ENCODE data around the gene PLA2G4F.

The PLA2G4F gene

DNA sequence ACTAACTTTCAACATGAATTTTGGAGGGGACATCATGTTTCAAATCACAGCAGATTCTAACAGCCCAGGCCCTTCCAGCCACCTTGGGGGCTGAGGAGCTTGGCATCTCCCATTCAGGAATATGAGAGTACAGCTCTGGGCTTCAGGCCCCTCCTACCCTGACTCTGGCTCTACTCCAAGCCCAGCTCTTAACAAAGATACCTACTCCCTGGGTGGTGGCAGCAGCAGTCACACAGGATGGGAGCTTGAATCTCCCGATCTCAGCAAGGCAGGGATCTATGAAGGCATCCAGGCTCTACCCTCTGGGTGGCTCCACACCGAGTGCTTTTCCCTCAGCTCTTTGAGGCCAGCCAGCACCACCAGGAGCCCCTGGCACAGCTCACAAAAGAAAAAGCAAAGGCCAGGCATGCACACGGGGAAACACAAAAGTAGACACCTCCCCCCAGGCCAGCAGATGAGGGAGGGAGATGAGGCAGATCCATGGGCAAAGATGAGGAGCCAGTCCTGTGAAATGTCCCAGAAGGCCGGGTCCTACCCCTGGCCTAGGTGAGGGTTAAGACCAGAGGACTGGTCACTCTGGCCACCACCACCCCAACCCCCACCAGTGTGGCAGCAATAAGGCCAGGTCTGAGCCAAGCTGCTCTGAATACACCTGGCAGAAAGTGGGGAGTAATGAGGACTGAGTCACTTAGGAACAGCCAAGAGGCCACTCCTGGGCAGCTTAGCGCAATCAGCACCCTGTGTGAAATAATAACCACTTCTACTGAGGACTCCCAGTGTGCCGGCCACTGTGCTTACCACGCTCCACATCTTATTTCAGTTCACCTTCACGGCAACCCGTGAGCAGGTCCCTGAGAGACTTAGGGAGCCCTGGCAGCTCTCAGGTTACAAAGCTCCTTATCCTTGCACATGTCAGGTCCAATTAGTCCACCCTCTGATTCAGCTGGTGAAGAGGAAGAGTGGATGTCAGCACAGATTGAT is 24.3 kb downstream of the PLA2G4F start:
- DNase-seq (ENCODE audit: low read depth), result no peak

GRCh38 chr15:42131006-42131405 is 25.4 kb downstream of the PLA2G4F start:
- no peak for DNase-seq (ENCODE audit: low read depth)

DNA sequence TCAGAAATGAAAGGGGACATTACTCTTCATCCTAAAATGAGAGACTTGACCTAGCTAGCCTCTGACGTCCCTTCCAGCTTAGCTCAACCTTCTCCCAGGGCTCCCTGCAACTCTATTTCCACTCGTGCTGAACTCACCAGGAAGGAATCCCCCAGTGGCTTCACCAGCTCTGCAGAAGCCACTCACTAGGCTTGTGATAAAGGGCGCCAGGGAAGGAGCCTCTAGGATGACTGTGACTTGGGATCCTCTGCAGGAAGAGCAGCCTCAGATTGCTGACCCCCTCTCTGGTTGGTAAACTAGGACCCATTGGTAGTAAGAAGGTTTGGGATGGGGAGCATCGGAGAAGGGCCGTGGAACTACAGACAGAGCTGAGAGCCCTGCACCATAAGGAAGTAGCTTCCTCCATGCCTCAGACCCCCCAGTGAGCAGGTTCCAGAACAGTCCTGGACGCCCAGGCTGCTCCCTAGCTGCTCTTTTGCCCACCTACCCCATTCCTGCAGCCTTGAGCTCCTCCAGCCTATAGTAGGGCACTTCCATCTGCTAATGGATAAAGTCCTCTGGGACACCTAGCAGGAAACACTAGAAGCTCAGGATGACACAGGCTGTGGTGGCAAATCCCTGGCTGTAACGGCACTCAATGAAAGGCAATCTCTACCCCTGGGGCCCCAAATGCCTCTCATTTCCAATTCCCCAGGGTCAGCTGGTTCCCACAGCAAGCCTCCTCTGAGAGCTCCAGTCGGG is 26.0 kb downstream of the PLA2G4F start:
- DNase-seq (ENCODE audit: low read depth), result no peak

GRCh38 chr15:42129364-42129763 is 27.1 kb downstream of the PLA2G4F start:
- no peak for DNase-seq (ENCODE audit: low read depth)

DNA sequence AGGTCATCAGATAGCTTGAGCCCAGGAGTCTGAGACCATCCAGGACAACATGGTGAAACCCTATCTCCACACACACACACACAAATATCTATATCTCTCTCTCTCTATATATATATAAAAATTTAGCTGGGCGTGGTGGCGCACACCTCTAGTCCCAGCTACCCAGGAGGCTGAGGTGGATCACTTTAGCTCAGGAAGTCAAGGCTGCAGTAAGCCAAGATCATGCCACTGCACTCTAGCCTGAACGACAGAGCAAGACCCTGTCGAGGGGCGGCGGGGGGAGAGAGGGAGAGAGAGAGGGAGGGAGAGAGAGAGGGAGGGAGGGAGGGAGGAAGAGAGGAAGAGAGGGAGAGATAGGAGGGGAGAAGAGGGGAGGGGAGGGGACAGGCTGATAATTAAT is 28.0 kb downstream of the PLA2G4F start:
- DNase-seq (ENCODE audit: low read depth), result no peak

DNA sequence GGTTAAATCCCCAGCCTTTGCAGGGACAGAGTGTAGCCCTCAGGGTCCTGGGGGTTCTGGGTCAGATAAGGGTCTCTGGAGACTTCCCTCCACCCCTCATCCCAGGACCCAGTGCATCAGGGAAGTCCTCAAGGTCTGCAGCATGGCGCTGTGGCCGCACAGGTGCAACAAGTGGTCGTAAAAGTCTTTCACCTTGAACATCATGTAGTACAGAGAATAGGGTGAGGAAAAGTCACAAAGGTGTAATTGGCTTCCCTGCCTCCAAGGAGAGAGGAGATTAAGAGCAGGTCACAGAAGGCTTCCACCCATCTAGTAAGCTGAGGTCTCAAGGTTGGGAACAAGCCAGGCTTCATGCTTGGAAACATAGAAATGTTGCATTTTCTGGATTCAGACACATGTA is 32.9 kb downstream of the PLA2G4F start:
- DNase-seq (ENCODE audit: low read depth), result no peak

GRCh38 chr15:42121682-42122081 is 34.8 kb downstream of the PLA2G4F start:
- DNase-seq (ENCODE audit: low read depth), result no peak

DNA sequence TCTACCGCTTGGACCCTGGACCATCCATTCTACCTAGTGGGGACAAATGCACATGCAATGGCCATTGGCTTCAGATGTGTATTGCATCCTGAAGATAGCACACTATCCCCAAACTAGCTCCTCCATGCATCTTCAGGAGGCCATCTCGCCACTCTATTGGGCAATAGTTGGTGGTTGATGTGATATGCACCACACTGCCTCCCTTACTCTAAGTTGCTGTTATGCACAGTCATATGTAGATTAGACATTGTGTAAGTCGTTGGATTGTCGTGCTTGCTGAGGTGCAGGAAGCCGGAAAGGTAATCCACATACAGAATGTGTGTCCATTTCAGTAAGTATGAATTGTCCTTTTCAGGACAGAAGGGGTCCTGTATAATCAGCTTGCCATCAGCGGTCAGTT is 35.4 kb downstream of the PLA2G4F start:
- DNase-seq (ENCODE audit: low read depth), result no peak

GRCh38 chr15:42120285-42120684 is 36.2 kb downstream of the PLA2G4F start:
- DNase-seq (ENCODE audit: low read depth), result no peak

DNA sequence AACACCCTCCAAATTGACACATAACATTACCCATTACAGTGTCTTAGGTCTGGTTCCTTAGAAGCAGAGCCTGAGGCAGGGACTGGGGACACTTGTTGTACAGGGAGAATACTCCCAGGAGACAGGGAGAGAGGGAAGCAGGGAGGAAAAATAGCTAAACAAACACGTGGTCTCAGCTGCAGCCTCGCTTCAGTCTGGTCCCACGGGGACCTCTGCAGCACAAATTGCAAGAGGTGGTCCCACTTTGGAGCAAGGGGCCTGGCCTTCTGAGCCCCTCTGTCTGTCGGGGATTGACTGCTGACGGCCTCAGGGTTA is 37.0 kb downstream of the PLA2G4F start:
- no peak for DNase-seq (ENCODE audit: low read depth)

DNA sequence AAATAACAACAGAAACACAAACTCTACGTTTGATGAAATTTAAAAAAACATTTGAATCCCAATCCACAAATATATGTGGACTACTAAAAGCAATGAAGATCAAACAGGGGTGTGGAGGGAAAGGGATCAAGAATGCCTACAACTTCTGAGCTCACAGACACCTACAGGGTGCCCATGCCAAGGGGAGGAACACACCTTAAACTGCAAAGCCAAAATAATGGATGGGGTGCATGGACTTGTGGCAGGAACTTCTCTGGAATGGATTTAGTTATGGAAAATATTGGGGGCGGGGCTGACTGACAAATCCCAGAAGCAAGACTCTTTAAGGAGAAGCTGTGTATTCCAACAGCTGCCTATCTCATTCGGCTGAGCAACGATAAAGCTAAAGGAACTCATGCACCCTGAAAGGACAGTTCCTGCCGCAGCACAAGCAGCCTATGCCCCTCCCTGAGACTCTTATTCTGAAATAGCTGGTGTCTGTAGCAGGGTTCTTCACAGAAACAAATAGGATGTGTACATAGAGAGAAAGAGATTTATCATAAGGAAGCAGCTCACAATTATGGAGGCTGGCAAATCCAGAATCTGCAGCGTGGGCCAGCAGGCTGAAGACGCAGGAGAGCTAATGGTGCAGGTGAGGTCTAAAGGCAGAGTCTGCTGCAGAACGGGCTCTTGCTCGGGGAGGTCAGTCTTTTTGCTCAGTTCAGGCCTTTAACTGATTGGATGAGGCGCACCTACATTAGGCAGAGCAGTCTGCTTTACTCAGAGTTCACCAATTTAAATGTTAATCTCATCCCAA is 37.6 kb downstream of the PLA2G4F start:
- no peak for DNase-seq (ENCODE audit: low read depth)

DNA sequence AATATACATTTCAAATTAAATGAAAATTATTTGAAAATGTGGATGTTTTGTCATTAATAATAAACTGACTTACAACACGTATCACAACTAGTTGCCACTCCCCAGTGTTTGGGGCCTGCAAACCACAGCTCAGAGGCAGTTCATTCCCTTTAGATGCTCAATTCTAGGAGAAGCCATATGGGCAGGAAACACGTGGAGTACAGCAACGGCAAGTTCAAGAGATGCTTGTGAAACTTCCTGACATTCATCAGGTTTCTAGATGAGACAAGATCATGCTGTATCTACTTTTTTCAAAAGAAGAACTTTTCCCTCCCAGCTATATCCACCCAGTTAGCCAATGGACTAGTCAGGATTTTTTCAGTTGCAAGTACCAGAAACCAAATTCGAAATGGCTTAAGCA is 44.5 kb downstream of the PLA2G4F start:
- DNase-seq (ENCODE audit: low read depth), result no peak

- DNase-seq (ENCODE audit: low read depth), result no peak
Observed at GRCh38 chr15:42110367-42110766, 46.1 kb downstream of the PLA2G4F start.

GRCh38 chr15:42108806-42109205 is 47.6 kb downstream of the PLA2G4F start:
- no peak for DNase-seq (ENCODE audit: low read depth)

DNA sequence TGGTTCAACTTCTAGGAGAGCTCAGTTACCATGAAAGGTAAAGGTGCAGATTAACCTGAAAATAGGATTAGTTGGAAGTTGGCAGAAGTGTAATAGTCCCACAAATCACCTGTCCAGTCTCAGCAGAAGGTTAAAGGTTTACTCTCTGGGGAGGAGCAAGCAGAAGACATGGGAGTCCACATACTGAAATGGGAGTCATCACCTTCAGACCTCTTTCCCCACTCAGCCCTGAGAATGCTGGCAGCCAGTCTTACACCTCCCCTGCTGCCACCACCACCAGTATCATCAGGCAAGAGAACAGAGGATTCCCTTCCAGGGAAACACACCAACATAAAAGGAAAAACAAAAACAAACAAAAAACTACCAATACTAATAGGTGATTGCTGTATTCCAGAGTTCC is 48.2 kb downstream of the PLA2G4F start:
- no peak for DNase-seq (ENCODE audit: low read depth)

GRCh38 chr15:42107473-42107872 is 49.0 kb downstream of the PLA2G4F start:
- DNase-seq (ENCODE audit: low read depth), result no peak

- DNase-seq (ENCODE audit: low read depth), result no peak
Observed at GRCh38 chr15:42106288-42106687, 50.1 kb downstream of the PLA2G4F start.

GRCh38 chr15:42104095-42104891 is 52.1 kb downstream of the PLA2G4F start:
- no peak for DNase-seq (ENCODE audit: low read depth)

- no peak for DNase-seq (ENCODE audit: low read depth)
Observed at GRCh38 chr15:42102646-42103235, 53.7 kb downstream of the PLA2G4F start.

DNA sequence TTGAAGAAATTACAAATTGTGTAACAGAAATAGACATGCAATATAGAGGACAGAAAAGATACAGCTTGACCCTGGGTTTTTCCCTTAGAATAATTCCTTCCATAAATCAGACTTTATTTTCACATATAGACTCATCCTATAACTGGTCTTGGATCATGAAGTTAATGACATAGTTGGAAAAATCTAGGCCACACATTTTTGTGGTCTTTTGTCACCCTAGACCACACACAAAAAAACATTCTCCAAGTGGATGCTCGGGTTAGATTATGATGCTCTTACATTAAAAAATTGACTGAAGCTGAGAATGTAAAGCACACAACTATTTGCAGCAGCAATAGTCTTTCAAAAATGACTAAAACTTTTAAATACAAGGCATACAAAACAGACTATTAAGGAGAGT is 54.6 kb downstream of the PLA2G4F start:
- DNase-seq (ENCODE audit: low read depth), result no peak
